ENCODE results near the gene AEBP1.

DNA sequence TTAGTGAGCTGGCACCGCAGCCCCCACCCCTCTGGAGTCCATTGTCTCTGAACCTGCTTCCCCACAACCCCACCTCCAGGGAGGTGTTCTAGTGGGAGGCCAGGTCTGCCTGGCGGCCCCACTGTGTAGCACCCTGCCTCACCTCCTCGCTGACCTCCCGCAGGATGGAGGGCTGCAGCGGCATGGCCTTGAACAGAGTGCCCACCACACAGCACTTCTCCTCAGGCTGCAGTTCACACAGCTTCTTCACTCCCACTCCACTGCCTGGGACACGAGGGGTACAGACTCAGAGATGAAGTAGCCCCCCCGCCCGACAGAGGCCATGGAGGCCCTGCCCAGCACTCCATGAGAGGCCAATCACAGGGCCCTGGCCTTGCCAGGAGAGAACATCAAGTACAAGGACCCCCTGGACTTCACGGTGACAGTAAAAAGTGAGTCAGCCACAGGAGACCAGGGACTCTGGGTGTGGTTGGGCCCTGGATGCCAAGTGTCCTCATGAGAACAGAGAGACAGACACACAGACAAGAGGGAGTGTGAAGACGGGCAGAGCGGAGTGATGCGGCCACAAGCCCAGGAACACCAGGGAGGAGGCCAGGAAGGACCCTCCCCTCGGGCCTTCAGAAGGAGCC, 13.8 kb downstream of the AEBP1 start:
- TF ChIP-seq EZH2 (IDR thresholded peaks at IDR 0.05; ENCODE audit: insufficient read depth, low read length) (no peak), CTCF (IDR thresholded peaks at IDR 0.05; ENCODE audit: insufficient read depth, low read depth, low read length) (no peak)

Data from astrocyte (in vitro differentiated cells and primary cell).